ENCODE data around the gene XRCC6.

- TF ChIP-seq POLR2AphosphoS5 (IDR thresholded peaks at IDR 0.05; ENCODE audit: low read depth, low read length) (no peak), TAF1 (IDR thresholded peaks at IDR 0.05; ENCODE audit: borderline replicate concordance, insufficient read depth, low read length) (no peak), REST (IDR thresholded peaks at IDR 0.05; ENCODE audit: insufficient read depth in 1 of 2, low read depth in 2 of 2, low read length in 2 of 2) (no peak), FOXP2 (optimal IDR thresholded peaks at IDR 0.05; ENCODE audit: borderline replicate concordance, extremely low read depth, extremely low read length, insufficient read depth) (no peak)
Measured at GRCh38 chr22:41595703-41596102, 25.4 kb upstream of the XRCC6 start.

All from PFSK-1 (cell line).